Immature natural killer cell (primary cell): Measurements from ENCODE around the gene SLCO1B1. TPM values are rescaled to one million over a fixed set of nuclear protein-coding genes. Genes with fewer than 3 reads are reported as not detected.
A peak's percentile ranks its signal among the peaks of the same experiment; 100 is the strongest.
"Not testable (repeated sequence)": the region's sequence is repeated elsewhere in the genome, so short reads cannot be mapped to it uniquely, and the experiment has no call there.

Experiments used
- DNase-seq, 3 donors: peaks; one replicate each; pipeline ENCODE4 v3.0.0; 2022; ENCODE audit warnings: mixed read lengths in 1 of 3
- H3K27ac Mint-ChIP-seq, 6 donors: one replicate each; pipeline ENCODE4 v1.8.0; 2020; ENCODE audit warnings: mixed read lengths in 6 of 6, mild to moderate bottlenecking in 5 of 6, inconsistent platforms in 4 of 6, moderate library complexity in 3 of 6
- H3K27me3 Mint-ChIP-seq, 3 donors: one replicate each; pipeline ENCODE4 v1.8.0; 2020 to 2021; ENCODE audit warnings: low read depth in 3 of 3, mild to moderate bottlenecking in 3 of 3, mixed read lengths in 3 of 3, moderate library complexity in 3 of 3, inconsistent platforms in 1 of 3
- H3K36me3 Mint-ChIP-seq, 3 donors: one replicate each; pipeline ENCODE4 v1.8.0; 2020; ENCODE audit warnings: mixed read lengths in 3 of 3, inconsistent platforms in 2 of 3, mild to moderate bottlenecking in 2 of 3
- H3K4me1 Mint-ChIP-seq, 2 donors: one replicate each; pipeline ENCODE4 v1.8.0; 2020; ENCODE audit warnings: inconsistent platforms in 2 of 2, mild to moderate bottlenecking in 2 of 2, mixed read lengths in 2 of 2, moderate library complexity in 1 of 2
- H3K4me3 Mint-ChIP-seq, 5 donors: one replicate each; pipeline ENCODE4 v1.8.0; 2020; ENCODE audit warnings: mild to moderate bottlenecking in 5 of 5, mixed read lengths in 5 of 5, inconsistent platforms in 3 of 5, moderate library complexity in 3 of 5
- H3K9me3 Mint-ChIP-seq, 6 donors: one replicate each; pipeline ENCODE4 v1.8.0; 2020; ENCODE audit warnings: mild to moderate bottlenecking in 6 of 6, mixed read lengths in 6 of 6, inconsistent platforms in 4 of 6, moderate library complexity in 3 of 6
- polyA plus RNA-seq, 3 donors: library from polyadenylated mRNA; unstranded; fragments of 300-500 nt; fragmentation: Illumina TruSeq; gene quantifications; one replicate each; pipeline ENCODE4 v1.2.3, GENCODE V29; 2021

Gene SLCO1B1
- polyA plus RNA-seq, 3 donors from 2014 or later: not detected

DNA sequence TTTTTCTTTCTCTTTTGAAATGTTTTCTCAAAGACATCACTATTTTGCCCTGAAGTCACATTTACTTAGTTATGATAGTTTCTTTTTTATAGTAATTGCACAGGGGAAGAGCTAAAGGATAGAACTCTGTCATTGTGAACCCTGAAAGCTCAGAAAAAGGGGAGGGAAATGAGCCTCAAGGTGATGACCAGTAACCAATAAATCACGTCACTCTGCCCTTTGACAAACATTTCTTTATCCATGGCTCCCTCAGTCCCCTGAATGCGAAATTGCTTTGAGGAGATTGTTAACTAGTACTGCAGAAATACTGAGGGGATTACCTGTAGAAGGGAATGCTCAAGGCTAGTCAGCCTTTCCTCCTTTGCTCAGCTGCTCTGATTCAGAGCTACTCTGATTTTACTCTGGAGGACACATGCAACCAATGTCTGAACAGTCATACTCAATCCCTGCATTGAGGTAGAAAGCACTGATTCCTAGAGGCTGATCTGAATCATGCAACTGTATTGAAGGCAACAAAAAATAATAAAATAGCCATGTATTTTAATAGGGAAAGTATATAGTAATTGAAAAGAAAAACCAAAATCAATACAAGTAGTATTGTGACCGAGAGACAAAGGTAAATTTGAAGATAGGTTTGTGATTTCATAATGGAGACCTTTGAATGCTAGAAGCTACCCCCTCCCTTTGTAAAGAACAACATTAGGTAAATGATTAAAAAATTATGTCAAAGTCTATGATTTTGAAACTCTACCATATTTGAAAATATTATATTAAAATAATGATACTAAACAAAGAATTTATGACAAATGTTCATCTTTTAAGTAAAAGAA lies 24.7 kb downstream of the SLCO1B1 start:
- Mint-ChIP-seq H3K4me1 (no peaks in the 10 kb centered on the region), H3K27ac (no peak overlapping the region), H3K27me3 (peaks cover 0 to 2% (median 0%) of the 10 kb centered on the region in 3 donors), H3K9me3 (peaks cover 0 to 11% (median 5%) of the 10 kb centered on the region in 6 donors), H3K4me3 (no peak overlapping the region), H3K36me3 (no peaks in the 10 kb centered on the region)
- DNase-seq: no peak

DNA sequence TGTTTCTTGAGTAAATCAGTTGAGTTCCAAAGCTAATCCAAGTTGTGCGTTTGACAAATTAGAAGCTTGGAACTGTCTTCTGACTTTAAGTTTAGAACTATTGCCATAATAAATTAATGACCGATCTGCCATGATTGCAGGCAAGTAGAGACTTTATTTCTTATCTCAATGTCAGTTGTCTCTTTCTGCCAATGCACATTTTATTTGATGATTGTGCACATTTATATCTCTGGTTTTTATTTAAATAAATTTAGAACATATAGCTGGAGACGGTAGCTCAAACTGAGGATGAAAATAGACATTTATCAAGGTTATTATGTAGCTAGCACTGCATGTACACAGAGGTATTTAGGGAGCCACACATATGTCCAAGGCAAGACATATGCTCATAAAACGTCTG lies 34.1 kb downstream of the SLCO1B1 start:
- peaks cover 0 to 2% (median under 1%) of the 10 kb centered on the region in 6 donors for H3K9me3 Mint-ChIP-seq
- no peak for DNase-seq
- no peak overlapping the region for H3K4me3 Mint-ChIP-seq
- H3K36me3 Mint-ChIP-seq: no peaks in the 10 kb centered on the region
- peaks cover 0 to 2% (median 2%) of the 10 kb centered on the region in 3 donors for H3K27me3 Mint-ChIP-seq
- H3K4me1 Mint-ChIP-seq: no peaks in the 10 kb centered on the region
- no peak overlapping the region for H3K27ac Mint-ChIP-seq

DNA sequence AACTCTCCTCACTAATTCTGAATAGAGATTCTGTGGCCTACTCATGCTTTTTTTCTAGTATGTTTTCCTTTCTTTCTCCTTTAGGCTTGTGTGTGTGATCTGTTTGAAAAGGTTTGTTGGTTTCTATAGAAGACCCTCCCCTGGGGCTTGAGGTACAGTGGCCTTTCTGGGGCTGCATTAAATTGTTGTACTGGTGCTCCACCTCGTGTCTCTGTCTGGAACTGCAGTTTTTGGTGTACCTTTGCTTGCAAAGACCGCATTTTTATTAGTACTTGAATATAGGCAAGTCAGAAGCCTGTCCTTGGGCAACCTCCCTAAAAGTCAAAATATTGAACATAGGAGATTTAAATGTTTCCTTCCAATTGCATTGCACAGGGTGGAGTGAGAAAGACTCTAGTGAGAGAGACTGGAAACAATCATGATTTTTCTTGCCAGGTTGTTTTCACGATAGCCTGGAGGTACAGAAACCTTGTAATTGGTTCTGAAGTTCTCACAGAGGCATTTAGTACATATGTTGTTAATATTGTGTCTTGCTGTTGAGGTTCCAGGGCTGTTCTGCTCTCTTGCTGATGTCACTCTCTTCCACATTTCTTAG lies 39.0 kb downstream of the SLCO1B1 start:
- H3K27ac Mint-ChIP-seq: no peak overlapping the region
- H3K4me1 Mint-ChIP-seq: no peaks in the 10 kb centered on the region
- H3K36me3 Mint-ChIP-seq: no peaks in the 10 kb centered on the region

DNA sequence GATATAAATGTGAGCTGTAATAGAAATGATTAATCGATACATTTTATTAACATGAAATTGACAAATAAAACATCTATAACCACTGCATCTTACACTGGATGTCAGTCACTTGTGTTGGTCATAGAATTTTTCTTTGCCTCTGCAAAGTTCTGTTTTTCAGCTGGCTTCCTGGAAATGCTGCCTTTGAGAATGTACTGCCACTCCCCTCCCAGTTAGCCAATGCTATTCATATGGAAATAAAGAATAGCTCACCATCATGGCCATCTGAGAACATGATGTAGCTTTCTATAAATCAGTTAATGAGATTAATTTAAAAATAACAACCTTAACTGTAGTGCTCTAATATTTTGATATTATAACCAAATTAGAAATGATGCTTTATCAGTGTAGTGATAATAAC lies 41.1 kb downstream of the SLCO1B1 start:
- Mint-ChIP-seq H3K4me3 (no peak overlapping the region), H3K9me3 (peaks cover 0 to 2% (median under 1%) of the 10 kb centered on the region in 6 donors), H3K27ac (no peak overlapping the region), H3K4me1 (no peaks in the 10 kb centered on the region), H3K36me3 (no peaks in the 10 kb centered on the region), H3K27me3 (peaks cover 0 to 4% (median 0%) of the 10 kb centered on the region in 3 donors)
- no peak for DNase-seq

More for the DNA sequence above, 39.0 kb downstream of the SLCO1B1 start:
- Mint-ChIP-seq H3K4me3 (no peak overlapping the region), H3K27me3 (peaks cover 0 to 4% (median 2%) of the 10 kb centered on the region in 3 donors), H3K9me3 (peaks cover 0 to 2% (median 1%) of the 10 kb centered on the region in 6 donors)
- DNase-seq: peak in 1 of 3 donors; percentile 2

DNA sequence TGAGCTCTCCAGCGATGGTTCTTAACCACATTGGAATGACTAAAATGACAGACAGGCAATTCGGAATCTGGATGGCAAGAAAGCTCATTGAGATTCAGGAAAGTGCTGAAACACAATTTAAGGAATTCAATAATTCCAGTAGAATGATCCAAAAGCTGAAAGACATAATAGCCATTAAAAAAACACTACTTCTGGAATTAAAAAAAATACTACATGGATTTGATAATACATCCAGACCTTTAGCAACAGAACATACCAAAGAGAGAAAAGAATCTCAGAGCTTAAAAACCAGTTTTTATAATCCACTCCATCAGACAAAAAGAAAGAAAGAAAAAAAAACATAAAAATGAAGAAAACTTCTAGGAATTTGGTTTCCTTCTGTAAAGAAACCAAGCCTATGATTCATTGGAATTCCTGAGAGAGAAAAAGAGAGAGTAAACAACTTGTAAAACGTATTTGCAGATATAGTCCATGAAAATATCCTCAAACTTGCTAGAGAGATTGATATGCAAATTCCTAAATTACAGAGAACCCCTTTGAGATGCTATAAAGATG lies 52.8 kb downstream of the SLCO1B1 start:
- H3K36me3 Mint-ChIP-seq: no peaks in the 10 kb centered on the region
- H3K27me3 Mint-ChIP-seq: no peaks in the 10 kb centered on the region
- H3K9me3 Mint-ChIP-seq: peaks cover 0 to 10% (median 3%) of the 10 kb centered on the region in 6 donors
- DNase-seq: no peak
- H3K27ac Mint-ChIP-seq: no peak overlapping the region
- H3K4me1 Mint-ChIP-seq: no peaks in the 10 kb centered on the region
- no peak overlapping the region for H3K4me3 Mint-ChIP-seq

DNA sequence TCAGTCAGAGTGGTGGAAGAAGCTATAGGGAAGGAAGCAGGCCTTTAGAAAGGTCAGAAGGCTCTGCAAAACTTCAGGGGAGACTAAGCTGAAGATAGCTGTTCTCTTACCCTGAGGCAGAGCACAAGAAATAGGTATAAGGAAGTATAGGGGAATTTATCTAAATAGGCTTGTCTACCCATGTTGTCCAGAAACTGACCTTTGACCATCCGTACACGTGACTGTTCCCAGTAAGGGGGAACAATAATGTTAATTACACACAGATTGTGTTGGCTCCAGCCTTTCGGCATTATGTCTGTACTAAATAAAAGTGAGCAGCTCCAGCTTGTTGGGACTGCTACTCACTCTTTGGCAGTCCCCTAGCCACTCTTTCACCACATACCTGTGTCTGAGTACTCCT lies 59.0 kb downstream of the SLCO1B1 start:
- no peak for DNase-seq
- Mint-ChIP-seq H3K27ac (no peak overlapping the region), H3K4me1 (no peaks in the 10 kb centered on the region), H3K27me3 (peaks cover 0 to 3% (median 0%) of the 10 kb centered on the region in 3 donors), H3K9me3 (peaks cover 0 to 17% (median 8%) of the 10 kb centered on the region in 6 donors), H3K36me3 (peaks cover 0 to 3% (median 0%) of the 10 kb centered on the region in 3 donors), H3K4me3 (no peak overlapping the region)

DNA sequence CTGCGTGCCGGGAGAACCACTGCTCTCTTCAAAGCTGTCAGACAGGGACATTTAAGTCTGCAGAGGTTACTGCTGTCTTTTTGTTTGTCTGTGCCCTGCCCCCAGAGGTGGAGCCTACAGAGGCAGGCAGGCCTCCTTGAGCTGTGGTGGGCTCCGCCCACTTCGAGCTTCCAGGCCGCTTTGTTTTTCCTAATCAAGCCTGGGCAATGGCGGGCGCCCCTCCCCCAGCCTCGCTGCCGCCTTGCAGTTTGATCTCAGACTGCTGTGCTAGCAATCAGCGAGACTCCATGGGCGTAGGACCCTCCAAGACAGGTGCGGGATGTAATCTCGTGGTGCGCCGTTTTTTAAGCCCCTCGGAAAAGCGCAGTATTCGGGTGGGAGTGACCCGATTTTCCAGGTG lies 83.4 kb downstream of the SLCO1B1 start:
- H3K4me1 Mint-ChIP-seq, H3K27me3 Mint-ChIP-seq, H3K36me3 Mint-ChIP-seq, DNase-seq, H3K27ac Mint-ChIP-seq, H3K4me3 Mint-ChIP-seq: not testable (repeated sequence)
- peaks cover 5 to 20% (median 10%) of the 10 kb centered on the region in 6 donors for H3K9me3 Mint-ChIP-seq

DNA sequence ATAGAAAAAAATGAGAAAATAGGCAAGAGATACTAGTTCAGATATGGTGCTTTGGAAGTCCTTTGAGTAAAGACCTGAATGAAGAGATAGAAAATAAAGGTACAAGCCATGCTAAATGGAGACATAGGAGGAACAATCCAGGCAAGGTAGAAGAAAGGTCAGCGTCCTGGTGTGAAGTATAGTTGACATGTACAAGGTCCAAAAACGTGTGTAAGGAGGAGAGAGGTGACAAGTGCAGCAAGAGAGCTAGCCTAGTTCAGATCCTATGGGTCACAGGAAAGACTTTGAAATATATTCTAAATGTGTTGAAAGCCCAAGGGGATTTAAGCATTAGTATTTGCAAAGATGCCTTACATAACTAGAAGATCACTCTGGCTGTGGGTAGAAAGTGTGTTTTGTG lies 88.2 kb downstream of the SLCO1B1 start:
- Mint-ChIP-seq H3K4me1 (no peaks in the 10 kb centered on the region), H3K4me3 (no peak overlapping the region), H3K27me3 (no peaks in the 10 kb centered on the region), H3K27ac (no peak overlapping the region), H3K36me3 (no peaks in the 10 kb centered on the region), H3K9me3 (peaks cover 6 to 25% (median 11%) of the 10 kb centered on the region in 6 donors)
- no peak for DNase-seq

DNA sequence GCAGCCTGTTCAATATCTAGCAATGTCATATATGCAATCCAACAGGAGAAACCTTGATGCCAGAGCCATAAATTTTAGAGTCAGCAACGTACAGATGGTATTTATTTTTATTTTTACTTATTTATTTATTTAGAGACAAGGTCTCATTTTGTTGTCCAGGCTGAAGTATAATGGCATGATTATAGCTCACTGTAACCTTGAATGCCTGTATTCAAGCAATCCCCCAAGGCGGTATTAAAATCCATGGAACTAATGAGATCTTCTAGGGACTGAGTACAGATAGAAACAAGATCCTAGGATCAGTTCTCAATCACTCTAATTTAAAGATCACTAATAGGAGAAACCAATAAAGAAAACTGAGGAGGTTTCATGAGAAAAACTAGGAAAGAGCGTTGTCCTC lies 89.3 kb downstream of the SLCO1B1 start:
- no peaks in the 10 kb centered on the region for H3K36me3 Mint-ChIP-seq
- H3K4me1 Mint-ChIP-seq: no peaks in the 10 kb centered on the region
- no peak for DNase-seq
- no peak overlapping the region for H3K4me3 Mint-ChIP-seq
- H3K27me3 Mint-ChIP-seq: no peaks in the 10 kb centered on the region
- peaks cover 0 to 19% (median 9%) of the 10 kb centered on the region in 6 donors for H3K9me3 Mint-ChIP-seq
- no peak overlapping the region for H3K27ac Mint-ChIP-seq

DNA sequence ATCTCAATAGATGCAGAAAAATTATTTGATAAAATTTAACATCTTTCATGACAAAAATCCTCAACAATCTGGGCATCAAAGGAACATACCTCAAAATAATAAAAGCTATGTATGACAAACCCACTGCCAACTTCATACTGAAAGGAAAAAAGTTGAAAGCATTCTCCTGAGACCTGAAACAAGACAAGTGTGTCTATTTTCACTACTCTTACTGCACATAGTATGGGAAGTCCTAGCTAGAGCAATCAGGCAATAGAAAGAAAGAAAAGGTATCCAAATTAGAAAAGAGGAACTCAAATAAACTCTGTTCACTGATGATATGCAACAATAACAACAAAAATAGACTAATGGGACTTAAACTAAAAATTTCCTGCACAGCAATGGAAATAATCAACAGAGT lies 90.1 kb downstream of the SLCO1B1 start:
- Mint-ChIP-seq H3K9me3 (peaks cover 0 to 11% (median 6%) of the 10 kb centered on the region in 6 donors), H3K27me3 (no peaks in the 10 kb centered on the region), H3K4me3 (no peak overlapping the region), H3K4me1 (no peaks in the 10 kb centered on the region), H3K27ac (no peak overlapping the region), H3K36me3 (no peaks in the 10 kb centered on the region)
- DNase-seq: no peak

DNA sequence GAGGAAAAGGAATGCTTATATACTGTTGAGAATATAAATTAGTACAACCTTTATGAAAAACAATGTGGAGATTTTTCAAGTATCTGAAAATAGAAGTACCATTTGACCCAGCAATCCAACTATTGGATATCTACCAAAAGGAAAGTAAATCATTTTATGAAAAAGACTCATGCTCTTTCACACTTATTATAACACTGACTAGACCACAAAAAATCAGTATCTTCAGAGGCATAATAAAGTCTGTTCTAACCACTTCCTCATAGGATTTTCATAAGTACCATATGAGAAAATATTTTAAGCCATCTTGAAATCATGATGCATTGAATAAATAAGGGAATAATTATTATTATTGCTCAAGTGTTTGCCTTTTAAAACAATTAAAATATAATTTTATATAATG lies 90.8 kb downstream of the SLCO1B1 start:
- H3K27me3 Mint-ChIP-seq: no peaks in the 10 kb centered on the region
- H3K27ac Mint-ChIP-seq: no peak overlapping the region
- no peaks in the 10 kb centered on the region for H3K36me3 Mint-ChIP-seq
- H3K9me3 Mint-ChIP-seq: peaks cover 0 to 11% (median 6%) of the 10 kb centered on the region in 6 donors
- no peaks in the 10 kb centered on the region for H3K4me1 Mint-ChIP-seq
- no peak overlapping the region for H3K4me3 Mint-ChIP-seq
- DNase-seq: no peak

DNA sequence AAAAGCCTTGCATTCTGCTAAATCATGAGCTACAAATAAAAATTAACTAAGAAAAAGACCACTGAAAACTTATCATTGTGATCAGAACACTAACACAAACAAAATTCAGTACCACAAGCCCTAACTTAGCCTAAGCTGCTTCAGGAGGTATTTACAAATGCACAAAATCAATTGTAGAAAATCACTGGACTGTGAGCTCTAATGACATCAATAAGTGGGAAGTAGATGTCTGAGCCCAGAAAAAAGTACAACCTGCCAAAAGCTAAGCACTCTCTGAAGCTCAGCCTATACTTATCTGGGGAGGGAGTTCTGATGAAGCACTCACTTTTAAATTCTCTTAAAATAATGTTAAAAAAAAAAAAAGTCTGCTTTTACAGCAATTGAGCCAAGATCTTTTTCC lies 92.9 kb downstream of the SLCO1B1 start:
- H3K4me1 Mint-ChIP-seq: no peaks in the 10 kb centered on the region
- H3K36me3 Mint-ChIP-seq: no peaks in the 10 kb centered on the region
- H3K9me3 Mint-ChIP-seq: peaks cover 0 to 10% (median 2%) of the 10 kb centered on the region in 6 donors
- H3K27ac Mint-ChIP-seq: no peak overlapping the region
- no peak overlapping the region for H3K4me3 Mint-ChIP-seq
- DNase-seq: no peak
- H3K27me3 Mint-ChIP-seq: no peaks in the 10 kb centered on the region

DNA sequence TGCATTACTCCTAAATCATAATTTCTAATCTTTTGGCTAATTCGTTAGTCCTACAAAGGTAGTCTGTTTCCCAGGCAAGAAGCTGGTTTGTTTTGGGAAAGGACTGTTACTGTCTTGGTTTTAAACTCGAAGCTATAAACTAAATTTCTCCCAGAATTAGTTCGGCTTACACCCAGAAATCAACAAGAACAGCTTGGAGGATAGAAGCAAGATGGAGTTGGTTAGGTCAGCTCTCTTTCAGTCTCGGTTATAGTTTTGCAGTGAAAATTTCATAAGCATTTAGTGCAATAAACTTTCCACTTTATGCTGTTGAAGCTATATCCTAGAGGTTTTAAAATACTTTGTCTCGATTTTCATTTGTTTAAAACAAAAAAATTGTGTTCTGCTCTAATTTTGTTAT lies 103.4 kb downstream of the SLCO1B1 start:
- Mint-ChIP-seq H3K27ac (no peak overlapping the region), H3K27me3 (peaks cover 0 to 1% (median 0%) of the 10 kb centered on the region in 3 donors), H3K36me3 (no peaks in the 10 kb centered on the region), H3K4me1 (no peaks in the 10 kb centered on the region), H3K4me3 (no peak overlapping the region), H3K9me3 (peaks cover 0 to 9% (median 2%) of the 10 kb centered on the region in 6 donors)
- DNase-seq: no peak

DNA sequence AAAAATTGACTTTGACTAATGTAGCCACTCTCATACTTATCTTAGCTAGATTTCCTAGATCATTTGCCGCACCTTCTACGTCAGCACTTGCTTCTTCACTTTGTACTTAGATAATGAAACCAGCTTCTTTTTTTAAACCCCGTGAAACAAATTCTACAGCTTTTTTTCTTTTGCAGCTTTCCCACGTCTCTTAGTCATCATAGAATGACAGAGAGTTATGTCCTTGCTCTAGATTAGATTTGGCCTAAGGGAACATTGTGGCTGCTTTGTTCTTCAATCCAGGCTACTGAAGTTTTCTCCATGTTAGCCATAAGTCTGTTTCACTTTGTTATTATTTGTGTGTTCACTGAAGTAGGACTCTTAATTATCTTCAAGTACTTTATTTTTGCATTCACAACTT lies 108.9 kb downstream of the SLCO1B1 start:
- Mint-ChIP-seq H3K9me3 (peaks cover 0 to 10% (median 3%) of the 10 kb centered on the region in 6 donors), H3K27ac (no peak overlapping the region), H3K36me3 (no peaks in the 10 kb centered on the region), H3K27me3 (peaks cover 0 to 2% (median 0%) of the 10 kb centered on the region in 3 donors), H3K4me1 (no peaks in the 10 kb centered on the region), H3K4me3 (no peak overlapping the region)
- no peak for DNase-seq
